HG02870 (cell line): ENCODE results near the gene SRRM1.

Source experiments
- ATAC-seq: cut with Tn5 transposase; IDR thresholded peaks from one replicate; pipeline ENCODE4 v1.9.1; 2021; ENCODE audit warnings: mild to moderate bottlenecking, moderate library complexity; ENCODE audit not compliant: unreplicated experiment

Gene SRRM1, protein sequence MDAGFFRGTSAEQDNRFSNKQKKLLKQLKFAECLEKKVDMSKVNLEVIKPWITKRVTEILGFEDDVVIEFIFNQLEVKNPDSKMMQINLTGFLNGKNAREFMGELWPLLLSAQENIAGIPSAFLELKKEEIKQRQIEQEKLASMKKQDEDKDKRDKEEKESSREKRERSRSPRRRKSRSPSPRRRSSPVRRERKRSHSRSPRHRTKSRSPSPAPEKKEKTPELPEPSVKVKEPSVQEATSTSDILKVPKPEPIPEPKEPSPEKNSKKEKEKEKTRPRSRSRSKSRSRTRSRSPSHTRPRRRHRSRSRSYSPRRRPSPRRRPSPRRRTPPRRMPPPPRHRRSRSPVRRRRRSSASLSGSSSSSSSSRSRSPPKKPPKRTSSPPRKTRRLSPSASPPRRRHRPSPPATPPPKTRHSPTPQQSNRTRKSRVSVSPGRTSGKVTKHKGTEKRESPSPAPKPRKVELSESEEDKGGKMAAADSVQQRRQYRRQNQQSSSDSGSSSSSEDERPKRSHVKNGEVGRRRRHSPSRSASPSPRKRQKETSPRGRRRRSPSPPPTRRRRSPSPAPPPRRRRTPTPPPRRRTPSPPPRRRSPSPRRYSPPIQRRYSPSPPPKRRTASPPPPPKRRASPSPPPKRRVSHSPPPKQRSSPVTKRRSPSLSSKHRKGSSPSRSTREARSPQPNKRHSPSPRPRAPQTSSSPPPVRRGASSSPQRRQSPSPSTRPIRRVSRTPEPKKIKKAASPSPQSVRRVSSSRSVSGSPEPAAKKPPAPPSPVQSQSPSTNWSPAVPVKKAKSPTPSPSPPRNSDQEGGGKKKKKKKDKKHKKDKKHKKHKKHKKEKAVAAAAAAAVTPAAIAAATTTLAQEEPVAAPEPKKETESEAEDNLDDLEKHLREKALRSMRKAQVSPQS

DNA sequence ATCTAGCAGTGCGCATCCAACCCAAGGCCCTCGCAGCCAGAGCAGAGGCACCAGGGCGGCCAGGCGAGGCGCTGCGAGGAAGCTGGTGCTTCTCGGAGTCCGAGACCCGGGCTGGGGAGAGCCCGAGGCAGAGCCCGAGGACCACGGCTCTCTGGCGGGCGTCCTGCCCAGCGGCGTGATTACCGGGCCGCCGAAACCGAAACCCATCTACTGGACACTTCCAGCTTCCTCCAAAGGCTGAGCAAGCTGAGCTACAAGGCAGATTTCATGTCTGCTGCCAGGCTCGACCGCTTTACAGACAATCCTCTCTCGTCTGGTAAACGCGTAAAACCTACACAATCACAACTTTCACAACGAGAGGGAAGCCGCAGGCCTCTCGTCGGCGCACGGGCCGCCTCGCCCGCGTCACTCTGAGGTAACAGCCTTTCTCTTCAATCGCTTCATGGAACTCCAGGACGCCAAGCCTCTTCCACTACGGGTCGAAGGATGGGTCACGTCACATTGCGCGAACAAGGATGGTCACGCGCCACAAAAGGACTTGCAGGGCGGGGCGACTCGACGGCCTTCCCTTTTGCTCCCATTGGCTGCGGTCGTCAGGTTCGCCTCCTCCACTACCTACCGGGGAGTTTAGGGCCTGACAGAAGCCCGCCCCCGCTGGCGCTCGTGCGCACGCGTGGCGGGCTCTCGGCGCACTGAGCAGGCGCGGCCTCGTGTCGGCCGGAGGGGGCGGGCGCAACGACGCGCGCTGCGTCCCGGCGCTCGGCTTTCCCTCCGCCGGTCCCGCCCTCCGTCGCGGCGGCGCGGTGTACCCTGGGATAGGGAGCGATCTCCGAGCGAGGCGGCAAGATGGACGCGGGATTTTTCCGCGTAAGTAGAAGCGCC is at the start of gene SRRM1:
TSS of gene SRRM1 (plus strand) at position 822 of the 882 bp plus-strand sequence. CDS start at position 847, 25 bp downstream.
- ATAC-seq, result peak; percentile 89

DNA sequence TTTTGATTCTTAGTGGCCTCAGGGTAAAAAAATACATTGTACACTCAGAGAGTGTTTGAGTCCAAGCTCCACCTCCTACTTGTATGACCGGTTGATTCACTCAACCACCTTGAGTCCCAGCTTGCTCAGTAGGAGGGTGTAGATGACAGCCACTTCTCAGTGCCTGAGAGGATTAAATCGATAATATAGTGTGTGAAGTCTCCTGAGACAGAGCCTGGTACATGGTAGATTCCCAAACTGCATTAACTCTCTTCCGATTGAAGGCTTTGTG is 48.8 kb upstream of the SRRM1 start:
- ATAC-seq, result no peak

DNA sequence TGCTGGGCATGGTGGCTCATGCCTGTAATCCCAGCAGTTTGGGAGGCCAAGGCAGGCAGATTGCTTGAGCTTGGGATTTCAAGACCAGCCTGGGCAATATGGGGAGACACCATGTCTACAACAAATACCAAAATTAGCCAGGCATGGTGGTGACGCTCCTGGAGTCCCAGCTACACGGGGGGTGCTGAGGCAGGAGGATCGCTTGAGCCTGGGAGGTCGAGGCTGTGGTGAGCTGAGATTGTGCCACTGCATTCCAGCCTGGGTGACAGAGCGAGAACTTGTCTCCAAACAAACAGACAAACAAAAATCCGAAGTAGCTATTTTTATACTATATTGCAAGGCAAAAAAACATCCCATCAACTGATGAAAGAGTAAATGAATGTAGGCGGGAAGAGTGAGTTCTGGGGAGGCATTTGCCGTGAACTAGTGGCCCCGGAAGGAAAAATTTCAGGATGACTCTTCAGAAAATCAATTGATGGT is 46.7 kb upstream of the SRRM1 start:
- ATAC-seq, result no peak

DNA sequence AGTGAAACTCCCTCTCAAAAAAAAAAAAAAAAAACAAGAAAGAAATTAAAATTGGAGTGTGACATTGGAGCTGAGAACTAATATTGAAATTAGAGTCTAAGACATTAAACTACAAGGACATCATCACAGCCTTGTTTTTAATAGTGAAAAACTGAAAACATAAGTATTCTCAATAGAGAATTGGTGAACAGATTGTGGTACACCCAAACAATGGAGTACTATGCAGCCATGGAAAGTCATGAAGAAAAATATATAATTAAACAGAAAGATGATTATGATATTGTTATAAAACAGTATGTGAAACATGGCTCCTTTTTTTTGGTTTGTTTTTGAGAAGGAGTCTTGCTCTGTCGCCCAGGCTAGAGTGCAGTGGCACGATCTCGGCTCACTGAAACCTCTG is 43.8 kb upstream of the SRRM1 start:
- no peak for ATAC-seq

DNA sequence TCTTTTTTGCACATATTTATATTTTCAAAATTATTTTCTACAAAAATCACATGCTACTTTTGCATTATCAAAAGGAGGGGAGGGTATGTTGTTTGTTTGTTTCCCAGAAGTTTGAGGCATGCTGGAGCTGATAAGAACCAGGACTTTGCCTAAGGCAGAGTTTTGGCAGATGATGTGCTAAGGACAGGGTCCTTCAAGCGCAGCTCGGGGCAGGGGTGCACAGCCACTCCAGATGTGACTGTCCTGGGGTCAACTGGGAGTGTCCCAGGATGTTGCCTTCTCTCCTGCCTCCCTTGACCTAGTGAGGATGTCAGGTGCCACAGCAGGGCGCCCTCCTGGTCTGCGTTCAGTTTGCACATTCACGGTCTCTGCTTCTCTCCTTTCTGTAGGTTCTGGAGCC is 42.6 kb upstream of the SRRM1 start:
- ATAC-seq, result no peak

DNA sequence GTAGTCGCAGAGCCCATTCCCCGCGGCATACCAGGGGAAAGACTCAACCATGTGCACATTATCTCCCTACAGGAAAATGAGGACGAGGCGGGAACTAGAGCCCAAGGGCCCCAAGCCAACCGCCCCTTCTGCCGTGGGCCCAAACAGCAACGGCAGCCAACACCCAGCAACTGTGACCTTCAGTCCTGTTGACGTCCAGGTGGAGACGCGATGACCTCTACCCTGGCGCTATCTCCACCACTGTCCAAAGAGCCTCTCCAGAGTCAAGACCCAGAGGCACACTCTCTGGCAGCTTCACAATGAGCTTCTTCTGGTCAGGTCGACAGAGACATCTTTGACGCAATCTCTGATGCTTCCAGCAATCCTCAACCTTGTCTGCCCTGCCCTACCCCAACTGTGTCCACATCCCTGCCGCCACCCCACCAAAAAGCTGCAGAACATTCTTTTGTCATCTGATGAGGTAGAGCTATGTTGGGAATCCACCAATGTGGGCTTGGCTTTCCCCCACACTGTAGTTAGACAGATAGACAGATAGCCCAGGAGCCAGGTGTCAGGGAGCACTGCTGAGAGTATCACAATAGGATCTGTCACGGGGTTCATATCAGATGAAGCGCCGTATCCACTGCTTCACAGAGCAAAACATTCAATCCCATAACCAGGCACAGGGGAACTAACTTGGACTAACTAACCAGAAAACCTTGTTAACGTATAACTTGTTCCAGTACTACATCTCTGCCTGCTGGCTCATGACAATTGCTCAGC is 37.4 kb upstream of the SRRM1 start:
- ATAC-seq, result no peak

DNA sequence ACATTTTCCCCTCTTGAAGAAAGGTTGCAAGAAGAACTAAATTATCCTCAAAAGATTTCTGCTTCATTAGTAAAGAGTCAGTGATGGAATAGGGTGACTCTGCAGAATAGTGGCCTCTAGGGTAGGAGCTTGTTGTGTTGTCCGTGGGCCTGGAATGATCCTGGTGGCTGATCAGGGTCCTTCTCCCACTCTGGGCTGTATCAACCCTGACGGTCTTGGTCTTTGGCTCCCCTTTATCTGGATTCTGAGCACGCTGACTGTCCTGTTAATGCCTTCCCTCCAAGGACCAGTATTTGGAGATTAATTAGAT is 36.9 kb upstream of the SRRM1 start:
- ATAC-seq, result no peak

DNA sequence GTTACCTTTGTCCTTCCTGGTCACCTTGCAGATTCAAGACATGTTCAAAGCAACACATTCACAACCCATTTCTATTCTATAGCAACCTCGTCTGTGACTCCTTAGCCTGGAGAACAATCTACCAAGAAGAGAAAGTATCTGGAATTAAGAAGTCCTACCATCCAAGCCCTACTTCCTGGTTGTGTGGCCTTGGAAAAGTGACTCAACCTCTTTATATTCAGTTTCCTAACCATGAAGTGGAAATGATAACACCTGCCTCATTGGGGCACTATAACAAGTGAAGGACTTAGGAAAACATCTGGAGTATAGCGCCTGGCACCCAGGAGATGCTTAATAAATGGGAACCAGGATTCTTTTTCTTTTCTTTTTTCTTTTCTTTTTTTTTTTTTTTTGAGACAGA is 36.5 kb upstream of the SRRM1 start:
- no peak for ATAC-seq

DNA sequence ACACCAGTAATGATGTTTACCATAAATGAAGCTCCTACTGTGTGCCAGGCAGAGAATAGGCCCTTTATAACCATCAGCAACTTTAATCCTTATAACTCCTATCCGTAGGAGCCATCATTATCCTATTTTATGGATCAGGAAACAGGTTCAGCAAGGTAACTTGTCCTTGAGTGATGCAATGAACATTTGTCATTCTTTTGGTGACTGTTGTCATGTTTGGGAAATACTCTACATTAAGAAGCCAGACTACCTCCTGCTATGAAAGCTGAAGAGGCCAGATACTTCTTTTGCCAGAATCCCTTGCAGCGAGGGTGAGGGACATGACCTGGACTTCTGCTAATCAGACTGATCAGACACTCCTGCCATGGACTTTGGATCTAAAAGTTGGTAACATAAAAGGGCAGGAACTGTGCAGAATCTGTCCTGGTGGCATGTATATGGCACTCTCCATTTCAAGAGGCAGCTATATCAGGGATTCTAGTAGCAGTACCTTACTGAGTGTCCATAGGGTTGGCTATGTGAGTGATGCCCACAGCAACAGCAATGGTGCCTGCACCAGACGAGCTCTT is 33.1 kb upstream of the SRRM1 start:
- ATAC-seq, result no peak

DNA sequence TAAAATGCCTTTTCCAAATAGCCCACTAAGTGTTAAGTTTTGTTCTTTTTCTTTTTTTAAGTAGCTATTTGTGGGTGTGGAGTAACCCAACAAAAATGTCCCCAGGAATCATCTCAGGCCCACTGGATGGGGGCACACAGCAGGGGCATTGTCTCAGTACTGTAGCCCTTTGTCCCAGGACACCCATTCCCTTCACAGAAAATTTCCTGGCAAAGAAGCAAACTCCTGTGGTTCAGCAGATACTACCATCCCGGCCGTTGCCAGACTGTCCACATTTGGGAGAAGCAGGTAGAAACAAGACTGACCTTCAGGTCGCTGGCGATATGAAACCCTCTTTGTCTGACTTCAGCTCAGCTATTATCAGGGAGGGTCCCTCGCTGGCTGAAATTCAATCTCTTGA is 23.7 kb upstream of the SRRM1 start:
- ATAC-seq, result no peak

DNA sequence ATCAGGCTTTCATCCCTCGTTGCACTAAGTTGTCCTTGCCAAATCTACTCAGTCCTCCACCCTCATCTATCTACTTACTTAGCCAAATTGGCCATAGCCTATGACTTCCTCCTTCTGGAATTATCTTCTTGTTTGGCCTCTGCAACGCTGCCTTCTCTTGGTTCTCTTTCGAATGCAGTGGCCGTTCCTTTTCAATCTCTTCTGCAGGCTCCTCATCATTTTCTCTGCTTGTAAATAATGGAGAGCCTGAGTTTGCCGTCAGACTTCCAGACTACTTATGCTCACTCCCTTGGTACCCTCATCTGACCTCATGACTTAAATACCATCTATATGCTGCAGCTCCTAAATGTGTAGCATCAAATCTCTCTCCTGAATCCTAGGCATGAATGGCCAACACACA is 22.4 kb upstream of the SRRM1 start:
- no peak for ATAC-seq

DNA sequence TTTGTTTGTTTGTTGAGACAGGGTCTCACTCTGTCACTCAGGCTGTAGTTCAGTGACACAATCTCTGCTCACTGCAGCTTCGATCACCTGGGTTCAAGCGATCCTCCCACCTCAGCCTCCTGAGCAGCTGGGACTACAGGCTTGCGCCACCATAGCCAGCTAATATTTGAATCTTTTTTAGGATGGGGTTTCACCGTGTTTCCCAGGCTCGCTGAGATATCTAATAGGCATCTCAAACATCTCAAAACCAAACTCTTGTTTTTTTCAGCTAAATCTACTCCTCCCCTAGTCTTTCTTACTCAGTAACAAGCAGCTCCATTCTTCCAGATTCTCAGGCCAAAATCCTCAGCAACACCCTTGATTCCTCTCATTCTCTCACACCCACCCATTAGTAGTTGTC is 22.0 kb upstream of the SRRM1 start:
- ATAC-seq, result no peak

DNA sequence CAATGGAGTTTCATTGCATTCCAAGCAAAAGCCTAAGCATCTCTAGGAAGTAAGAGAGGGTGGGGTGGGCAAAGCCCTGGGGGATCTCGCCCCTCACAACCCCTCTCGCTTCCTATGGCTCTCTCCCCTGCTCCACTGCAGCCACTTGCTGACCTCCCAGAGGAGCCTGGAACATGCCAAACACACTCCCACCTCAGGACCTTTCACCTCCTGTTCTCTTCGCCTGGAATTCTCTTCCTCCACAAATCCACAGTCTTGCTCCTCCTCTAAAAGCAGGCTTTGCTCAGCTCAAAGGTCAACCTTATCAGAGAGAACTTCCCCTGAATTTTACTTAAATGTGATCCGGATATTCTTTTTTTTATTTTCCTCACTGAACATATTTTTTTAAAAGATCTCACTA is 20.9 kb upstream of the SRRM1 start:
- no peak for ATAC-seq

DNA sequence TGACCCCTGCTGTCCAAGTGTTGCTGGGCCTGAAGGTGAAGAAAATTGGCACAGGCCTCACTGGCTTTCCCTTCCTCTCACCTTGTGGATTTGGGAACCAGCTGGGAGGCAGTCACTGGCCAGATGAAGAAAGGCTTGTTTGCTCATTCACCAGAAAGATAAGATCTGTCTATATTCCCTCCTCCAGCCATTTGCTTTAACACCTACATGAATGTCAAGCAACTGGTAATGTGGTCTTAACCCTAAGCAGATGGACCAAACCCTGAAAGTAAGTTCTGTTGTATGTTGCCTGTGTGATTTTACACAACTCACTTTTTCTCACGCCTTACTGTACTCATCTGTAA is 10.3 kb upstream of the SRRM1 start:
- ATAC-seq, result no peak

DNA sequence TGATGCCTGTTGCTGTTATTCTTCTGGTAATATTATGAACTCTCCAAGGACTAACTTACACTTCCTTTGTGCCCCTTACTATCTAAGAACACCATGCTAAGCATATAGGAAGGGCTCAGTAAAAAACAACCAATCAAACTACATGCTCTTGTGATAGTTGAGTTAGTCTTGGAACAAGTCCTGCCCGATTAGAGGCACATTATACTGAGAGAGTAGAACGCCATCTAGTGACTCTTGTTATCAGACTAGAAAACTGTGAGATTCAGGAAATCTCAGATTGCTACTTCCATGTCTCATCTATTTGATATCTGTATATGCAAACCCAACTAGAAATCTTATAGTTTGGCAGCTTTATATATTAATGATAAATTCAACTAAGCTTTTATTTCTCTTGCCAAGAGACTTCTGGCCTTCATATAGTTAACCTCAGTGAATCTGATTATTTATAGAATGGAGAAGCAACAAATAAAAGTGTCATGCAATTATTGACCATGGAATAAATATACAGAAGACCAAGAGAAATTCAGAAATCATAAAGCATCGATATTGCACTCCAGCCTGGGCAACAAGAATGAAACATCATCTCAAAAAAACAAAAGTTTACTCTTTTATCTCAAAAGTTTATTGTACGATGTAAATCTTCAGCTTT is 7.8 kb upstream of the SRRM1 start:
- no peak for ATAC-seq

DNA sequence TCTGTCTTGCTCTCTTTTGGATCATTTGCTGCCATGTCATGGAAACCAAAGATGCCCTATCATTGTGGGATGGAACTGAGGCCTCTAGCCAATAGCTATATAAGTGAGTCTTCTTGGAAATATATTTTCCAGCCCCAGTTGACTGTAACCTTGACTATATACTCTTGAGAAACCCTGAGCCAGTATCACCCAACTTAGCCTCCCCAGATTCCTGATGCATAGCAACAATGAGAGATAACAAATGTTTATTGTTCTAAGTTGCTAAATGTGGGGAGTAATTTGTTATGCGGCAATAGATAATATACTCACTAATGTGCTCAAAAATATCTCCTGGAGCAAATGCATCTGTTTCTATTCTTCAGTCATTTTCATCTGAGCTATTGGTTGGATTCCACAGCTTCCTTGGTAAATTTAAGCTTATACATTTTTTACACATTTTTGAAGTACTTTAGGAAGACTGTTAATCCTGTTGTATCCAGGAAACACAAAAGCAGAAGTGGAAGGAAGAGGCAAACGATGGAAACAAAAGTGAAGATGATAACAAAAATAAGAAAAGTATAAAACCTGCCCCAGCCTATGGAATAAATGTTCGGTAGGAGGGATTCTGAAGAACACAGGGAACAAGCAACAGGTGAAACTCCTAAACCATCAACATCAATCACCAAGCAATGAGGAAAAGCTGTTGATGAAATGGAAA is 6.3 kb upstream of the SRRM1 start:
- ATAC-seq, result no peak

DNA sequence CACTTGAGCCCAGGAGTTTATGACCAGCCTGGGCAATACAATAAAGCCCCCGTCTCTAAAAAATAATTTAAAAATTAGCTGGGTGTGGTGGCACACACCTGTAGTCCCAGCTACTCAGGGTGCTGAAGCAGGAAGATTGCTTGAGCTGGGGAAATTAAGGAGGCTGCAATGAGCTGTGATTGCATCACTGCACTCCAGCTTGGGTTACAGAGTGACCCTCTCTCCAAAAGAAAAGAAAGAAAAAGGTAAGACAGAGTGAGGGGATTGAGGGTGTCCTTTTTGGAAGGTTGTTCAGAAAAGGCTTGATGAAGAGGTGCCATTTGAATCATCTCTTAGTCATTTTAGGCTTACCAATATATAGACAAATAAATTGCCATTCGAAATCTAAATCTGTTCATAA is 4.0 kb upstream of the SRRM1 start:
- ATAC-seq, result no peak

DNA sequence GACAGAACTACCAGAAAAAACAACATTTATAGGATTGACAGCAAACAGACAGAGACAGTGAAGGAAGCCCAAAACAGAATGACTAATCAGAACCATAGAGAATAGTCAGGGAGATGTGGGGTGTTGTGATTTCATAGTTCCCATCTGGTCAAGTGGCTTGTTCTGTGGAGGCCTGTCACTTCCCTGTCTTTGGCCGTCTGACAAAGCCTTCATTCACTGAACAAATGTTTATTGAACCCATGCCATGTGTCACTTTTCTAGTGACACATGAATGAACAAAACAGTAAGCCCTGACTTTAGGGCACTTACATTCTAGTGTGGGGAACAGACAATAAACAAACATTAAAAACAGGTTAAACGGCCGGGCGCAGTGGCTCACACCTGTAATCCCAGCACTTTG is 3.2 kb upstream of the SRRM1 start:
- ATAC-seq, result no peak

DNA sequence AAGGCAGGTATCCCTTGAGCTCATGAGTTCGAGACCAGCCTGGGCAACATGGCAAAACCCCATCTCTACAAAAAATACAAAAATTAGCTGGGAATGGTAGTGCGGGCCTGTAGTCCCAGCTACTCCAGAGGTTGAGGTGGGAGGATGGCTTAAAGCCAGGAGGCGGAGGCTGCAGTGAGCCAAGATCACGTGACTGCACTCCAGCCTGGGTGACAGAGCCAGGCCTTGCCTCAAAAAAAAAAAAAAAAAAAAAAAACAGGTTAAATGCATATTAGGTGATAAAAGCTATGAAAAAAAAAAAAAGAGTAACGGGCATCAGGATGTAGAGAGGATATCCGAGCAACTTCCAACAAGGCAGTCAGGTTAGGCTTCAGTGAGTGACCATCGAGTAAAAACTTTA is 2.8 kb upstream of the SRRM1 start:
- no peak for ATAC-seq
